Inflammatory macrophage (primary cell): ENCODE results near the gene CREB3L2.
"Not testable (repeated sequence)": the region's sequence is repeated elsewhere in the genome, so short reads cannot be mapped to it uniquely, and the experiment has no call there.

Source experiments
- DNase-seq, 2 donors: peaks; one replicate each; pipeline ENCODE4 v3.0.0-alpha.2; 2020 to 2022
- total RNA-seq, 18 experiments: gene quantifications; one replicate each; lab custom pipeline; 2026; ENCODE audit warnings: mixed read lengths in 6 of 18, inconsistent platforms in 2 of 18; lab: John Stamatoyannopoulos, UW

The CREB3L2 gene, protein sequence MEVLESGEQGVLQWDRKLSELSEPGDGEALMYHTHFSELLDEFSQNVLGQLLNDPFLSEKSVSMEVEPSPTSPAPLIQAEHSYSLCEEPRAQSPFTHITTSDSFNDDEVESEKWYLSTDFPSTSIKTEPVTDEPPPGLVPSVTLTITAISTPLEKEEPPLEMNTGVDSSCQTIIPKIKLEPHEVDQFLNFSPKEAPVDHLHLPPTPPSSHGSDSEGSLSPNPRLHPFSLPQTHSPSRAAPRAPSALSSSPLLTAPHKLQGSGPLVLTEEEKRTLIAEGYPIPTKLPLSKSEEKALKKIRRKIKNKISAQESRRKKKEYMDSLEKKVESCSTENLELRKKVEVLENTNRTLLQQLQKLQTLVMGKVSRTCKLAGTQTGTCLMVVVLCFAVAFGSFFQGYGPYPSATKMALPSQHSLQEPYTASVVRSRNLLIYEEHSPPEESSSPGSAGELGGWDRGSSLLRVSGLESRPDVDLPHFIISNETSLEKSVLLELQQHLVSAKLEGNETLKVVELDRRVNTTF
- total RNA-seq, result 15.7 to 184 (median 49.4) reads per million in 18 experiments

DNA sequence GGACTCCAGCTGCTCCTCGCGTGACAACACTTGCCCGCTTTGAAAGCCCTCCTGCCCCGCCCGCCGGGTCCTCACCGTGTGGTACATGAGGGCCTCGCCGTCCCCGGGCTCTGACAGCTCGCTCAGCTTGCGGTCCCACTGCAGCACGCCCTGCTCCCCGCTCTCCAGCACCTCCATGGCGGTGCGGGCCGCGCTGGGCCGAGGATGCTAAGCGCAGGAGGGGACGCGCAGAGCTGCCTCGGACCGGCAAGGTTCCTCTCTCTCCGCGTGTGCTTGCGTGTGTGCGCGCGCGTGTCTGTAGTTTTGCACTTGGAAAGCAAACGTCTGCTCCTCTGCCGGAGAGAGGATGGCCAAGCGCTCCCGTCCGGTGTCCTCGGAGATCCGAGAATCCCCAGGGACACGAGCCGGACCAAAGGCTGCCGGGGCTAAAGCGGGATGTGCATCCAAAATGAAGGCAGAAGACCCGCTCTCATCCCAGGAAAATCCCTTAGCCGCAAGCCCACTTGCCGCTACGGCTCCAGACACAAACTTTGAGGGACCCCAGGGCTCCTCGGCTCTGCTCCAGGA is at the start of gene CREB3L2:
CREB3L2 (minus strand) TSS at position 558 of the 567 bp plus-strand sequence; CDS start at position 177, 381 bp downstream.
- DNase-seq, result peak; percentile 38 to 49

DNA sequence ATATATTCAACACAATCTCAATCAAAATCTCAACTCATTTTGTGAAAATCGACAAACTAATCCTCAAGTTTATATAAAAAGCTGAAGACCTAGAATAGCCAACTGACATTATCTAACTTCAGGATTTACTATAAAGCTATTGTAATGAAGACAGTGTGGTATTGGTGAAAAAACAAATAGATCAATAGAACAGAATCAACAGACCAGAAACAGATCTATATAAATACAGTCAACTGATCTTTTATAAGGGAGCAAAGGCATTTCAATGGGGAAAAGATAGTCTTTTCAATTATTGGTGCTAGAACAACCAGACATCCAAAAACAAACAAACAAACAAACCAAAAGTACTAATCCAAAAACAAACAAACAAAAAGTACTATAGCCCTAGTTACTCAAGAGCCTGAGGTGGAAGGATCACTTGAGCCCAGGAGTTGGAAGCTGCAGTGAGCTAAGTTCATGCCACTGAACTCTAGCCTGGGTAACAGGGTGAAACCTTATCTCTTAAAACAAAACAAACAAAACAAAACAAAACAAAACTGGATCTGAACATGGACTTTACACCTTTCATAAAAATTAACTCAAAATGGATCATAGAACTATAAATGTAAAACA is 47.7 kb upstream of the CREB3L2 start:
- DNase-seq, result no peak

DNA sequence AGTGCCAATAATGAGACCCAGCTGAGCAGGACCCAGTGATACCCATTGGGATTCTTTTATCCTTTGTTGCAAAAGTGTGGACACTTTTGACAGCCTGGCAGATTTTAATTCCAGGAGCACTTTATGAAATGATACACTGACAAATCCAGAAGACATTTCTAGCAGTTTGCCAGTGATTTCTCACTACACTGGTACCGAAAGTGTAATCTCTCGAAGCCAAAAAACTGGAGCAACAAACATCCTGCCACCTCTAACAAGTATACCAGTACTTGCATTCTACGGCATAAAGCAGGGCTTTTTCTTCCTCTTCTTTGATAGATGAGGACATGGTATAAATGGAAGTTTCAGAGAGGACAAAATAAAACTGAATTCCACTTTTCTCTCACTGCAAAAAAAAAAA is 46.0 kb upstream of the CREB3L2 start:
- DNase-seq, result no peak

DNA sequence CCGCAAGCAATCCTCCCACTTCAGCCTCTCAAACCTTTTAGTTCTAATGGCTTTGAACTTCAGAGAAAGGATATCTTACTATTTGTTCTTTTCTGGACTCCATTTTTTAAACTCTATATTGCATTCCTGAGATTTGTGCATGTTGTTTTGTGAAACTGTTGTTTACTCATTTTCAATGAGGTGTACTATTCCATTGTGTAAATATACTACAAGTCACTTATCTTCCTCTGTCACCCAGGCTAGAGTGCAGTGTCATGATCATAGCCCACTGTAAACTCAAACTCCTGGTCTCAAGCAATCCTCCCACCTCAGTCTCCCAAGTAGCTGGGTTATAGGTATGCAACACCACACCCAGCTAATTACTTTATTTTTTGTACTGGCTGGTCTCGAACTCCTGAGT is 43.0 kb upstream of the CREB3L2 start:
- DNase-seq, result no peak

DNA sequence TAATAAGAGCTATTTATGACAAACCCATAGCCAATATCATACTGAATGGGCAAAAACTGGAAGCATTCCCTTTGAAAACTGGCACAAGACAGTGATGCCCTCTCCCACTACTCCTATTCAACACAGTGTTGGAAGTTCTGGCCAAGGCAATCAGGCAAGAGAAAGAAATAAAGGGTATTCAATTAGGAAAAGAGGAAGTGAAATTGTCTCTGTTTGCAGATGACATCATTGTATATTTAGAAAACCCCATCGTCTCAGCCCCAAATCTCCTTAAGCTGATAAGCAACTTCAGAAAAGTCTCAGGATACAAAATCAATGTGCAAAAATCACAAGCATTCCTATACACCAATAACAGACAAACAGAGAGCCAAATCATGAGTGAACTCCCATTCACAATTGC is 38.2 kb upstream of the CREB3L2 start:
- not testable (repeated sequence) for DNase-seq

DNA sequence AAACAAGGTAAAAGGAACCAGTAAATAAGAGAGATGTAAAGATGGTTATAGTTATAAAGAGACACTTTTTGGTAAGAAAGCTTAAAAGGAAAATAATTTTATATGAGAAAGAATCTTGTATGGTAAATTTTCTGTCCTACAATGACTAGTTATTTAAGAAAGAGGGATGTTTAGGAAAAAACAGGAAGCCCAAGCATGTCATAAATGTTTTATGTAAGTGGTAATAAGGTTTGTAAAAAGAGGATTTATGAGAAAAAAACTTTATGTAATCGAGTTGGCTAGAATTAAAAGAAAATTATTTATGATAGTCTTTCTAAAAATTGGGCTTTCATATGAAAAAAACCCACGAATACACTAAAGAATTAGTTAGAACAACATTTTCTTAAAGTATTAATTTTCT is 34.2 kb upstream of the CREB3L2 start:
- DNase-seq, result no peak

DNA sequence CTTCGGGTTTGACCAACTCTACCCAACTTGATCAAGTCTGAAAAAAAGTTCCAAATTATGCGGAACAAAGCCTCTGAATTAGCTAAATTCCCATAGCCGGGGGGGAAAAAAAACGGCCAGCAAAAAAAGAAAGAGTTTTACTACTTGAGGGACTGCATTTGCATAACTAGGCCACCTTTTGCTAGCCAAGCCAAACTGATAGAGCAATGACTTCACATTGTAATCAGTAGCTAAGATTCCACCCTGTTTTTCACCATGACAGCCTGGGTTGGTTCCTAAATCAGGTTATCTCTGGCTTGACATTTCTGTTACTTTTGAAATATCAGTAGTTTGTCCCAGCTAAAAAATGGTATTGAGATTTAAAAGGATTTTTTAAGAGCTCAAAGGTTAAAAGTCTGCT is 31.4 kb upstream of the CREB3L2 start:
- no peak for DNase-seq

DNA sequence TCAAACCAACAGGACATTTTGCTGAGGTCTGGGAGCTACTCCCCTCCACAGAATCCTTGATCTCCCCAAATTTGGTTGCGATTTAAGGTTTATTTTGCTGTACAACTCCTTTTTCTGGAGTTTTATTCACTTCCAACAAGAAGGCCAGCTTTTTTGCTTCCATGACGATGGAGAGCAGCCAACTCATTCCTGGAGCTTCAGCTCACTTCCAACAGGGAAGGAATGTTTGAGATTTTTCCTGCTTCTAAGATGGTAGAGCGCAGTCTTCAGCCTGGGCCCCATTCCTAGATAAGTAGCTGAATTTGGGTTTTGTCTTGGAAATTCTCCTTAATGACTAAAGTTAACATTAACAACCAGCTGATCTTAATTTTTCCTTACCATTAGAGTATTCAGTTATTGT is 30.9 kb upstream of the CREB3L2 start:
- no peak for DNase-seq

DNA sequence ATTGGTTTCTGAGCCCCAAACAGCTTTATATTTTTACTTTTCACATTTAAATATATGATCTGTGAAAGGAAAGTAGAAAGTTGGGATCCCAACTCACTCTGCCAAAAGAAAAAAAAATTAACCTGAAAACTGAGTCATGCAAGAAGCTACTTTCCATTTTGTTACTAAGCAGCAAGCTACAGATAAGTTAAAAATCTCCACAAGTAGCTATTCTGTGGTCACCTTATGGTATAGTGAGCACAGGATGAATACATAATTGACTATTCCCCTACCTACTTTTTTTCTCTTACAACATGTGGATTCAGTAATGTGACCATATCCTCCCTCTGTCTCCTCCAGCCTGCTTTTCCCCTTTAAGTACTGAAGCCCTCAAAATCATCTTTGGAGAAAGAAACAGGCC is 30.3 kb upstream of the CREB3L2 start:
- no peak for DNase-seq

DNA sequence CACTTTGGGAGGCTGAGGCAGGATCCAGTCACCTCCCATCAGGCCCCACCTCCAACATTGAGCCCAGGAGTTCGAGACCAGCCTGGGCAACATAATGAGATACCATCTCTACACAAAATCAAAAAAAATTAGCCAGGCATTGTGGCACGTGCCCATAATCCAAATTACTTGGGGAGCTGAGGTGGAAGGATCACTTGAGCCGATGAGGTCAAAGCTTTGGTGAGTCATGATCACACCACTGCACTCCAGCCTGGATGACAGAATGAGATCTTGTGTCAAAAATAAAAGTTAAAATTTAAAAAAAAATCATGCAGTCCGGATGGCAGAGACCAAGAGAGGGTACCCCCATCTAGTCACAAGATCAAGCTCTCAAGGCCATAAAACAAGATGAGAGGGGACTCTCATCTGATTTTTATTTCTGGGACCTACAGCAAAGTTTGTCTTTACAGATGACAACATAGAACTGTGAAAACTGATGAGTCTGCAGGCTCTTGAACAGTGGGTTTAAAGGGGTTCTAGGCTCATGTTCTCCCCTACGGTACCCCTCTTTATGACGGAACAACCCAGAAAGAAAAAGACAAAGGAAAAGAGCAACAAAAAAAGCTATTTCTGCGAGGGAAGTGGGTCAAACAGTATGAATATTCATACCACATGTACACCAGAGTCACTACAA is 28.9 kb upstream of the CREB3L2 start:
- peak; percentile 47 to 84 for DNase-seq

DNA sequence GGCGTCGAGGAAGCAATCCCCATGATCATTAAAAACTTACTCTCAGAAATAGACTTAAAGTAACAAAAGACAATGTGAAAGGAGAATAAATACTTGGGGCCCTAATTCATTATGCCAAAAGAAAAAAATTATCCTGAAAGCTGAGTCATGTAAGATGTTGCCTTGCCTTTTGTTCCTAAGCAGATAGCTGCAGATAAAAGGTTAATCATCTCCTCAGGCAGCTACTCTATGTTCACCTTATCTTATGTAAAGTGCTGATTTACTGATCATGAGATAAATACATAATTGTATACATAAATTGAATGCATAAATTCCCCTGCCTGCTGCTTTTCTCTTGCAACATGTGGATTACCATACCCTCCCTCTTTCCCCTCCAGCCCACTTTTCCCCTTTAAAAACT is 28.1 kb upstream of the CREB3L2 start:
- no peak for DNase-seq

DNA sequence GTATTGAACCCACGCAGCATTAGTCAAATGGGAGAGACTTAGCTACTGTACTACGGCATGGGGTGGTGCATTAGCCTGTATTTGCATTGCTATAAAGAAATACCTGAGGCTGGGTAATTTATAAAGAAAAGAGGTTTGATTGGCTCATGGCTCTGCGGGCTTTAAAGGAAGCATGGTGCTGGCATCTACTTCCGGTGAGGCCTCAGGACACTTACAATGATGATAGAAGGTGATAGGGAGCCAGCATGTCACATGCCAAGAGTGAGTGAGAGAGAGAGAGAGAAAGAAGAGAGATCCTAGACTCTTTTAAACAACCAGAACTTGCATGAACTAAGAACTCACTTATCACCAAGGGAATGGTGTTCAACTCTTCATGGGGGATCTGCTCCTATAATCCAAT is 27.2 kb upstream of the CREB3L2 start:
- DNase-seq, result no peak

DNA sequence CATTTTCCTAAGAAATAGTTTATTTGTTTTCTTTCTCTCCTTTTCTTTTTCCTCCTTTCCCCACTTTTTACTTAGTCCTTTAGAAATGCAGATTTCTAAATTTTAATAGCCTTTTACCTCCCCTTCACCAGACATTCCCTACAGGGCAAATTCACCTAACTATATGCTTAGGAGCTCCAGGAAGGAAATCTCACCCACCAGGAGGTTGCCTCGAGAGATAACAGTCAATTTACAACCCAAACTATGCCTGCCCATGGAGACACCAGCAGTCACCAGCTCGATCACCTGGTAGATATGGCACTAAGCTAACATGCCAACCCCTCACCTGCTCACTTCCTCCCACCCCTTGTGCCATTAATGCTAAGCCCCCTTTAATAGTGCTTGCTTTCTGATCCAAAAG is 25.2 kb upstream of the CREB3L2 start:
- DNase-seq, result no peak

DNA sequence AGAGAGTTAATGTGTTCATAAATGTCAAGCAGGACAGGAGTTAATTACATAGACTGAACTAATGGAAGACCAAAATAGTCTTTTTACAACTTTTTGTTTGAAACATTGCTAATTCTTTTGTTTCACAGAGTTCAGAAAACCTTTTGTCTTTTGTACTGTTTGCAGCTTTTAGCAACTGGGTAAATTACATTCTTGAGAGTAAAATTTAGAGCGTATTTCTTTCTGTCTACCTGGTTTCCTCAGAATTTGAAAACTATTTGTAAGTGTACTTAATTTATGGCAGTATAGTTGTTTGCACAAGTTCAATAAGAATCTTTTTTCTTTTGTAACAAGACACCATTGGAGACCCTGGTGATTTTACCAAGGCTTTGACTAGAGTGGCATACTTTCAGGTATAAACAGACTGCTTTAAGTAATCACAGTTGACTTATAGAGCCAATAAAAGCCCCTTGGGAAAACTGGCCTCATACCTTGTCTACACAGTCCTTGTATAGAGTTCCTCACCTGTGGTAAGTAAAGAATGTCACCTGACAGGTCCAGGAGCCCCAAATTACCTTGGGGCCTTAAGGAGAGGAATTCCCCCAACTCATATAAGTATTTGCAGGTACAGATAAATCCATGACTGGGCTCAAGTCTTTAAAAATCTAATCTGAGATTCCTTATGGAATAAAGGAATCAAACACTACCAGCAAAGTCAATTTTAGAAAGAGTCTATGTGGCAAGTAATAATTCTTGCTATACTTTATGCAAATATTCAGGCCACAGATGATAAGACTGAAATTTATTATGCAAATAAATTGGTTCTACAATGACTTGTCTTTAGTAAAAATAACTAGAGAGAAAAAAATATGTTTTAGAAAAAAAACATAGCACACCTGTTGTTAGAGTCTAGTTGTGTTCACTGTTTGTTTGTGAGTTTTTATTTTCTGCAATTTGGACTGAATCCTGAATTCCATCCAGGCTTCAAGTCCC is 23.6 kb upstream of the CREB3L2 start:
- DNase-seq, result no peak

DNA sequence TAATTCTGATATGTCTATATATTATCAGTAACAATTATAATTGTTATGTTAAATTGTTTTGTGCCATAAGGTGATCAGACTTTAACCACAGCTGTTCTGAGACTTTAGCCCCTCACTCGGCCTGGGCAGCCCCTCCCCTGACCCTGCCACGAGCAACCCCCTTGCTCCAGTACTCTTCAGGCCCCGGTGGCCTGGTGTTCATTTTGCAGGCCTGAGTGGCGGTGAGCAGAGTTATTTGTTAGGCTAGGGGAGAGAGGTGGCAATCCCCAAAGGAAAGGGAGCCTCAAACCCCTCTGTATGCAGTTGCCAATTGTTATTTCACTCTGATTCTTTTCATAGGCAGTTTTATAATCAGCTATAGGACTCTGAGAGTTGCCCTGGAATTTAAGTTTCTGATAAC is 22.9 kb upstream of the CREB3L2 start:
- DNase-seq, result no peak

DNA sequence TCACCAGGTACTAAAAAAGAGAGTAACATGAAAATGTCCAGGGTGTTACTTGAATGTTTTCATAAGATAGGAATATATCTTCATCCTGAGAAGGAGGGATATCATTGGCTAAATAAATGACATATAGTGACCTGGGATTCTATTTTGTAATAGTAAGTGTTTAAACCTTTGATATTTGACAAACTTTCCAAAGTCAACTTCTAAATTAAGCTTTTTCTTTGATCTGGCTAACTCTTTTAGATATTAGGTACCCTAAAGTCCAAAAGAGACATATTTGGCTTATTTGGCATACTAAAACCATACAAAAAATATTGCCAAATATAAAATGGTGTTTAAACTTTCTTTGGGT is 22.4 kb upstream of the CREB3L2 start:
- no peak for DNase-seq

DNA sequence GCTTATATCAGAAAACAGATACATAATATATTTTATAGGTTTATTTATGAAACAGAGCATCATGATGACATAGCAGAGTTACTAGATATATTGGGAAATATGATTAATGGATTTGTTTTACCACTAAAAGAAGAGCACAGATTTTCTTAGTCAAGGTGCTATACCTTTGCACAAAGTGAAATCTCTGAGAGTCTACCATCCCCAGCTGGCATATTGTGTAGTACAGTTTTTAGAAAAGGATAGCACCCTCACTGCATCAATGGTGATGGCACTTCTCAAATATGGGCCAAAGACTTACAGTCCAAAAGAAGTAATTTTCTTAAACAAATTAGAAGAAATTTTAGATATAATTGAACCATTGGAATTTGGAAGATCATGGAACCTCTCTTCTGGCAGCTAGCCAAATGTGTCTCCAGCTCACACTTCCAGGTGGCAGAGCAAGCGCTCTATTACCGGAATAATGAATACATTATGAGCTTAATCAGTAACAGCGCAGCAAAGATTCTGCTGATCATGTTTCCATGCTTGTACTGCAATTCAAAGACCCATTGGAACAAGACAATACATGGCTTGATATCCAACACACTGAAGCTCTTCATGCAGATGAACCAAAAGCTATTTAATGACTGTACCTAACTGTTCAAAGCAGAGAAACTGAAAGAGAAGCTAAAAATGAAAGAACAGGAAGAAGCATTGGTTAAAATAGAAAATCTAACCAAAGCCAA is 21.9 kb upstream of the CREB3L2 start:
- DNase-seq, result no peak

DNA sequence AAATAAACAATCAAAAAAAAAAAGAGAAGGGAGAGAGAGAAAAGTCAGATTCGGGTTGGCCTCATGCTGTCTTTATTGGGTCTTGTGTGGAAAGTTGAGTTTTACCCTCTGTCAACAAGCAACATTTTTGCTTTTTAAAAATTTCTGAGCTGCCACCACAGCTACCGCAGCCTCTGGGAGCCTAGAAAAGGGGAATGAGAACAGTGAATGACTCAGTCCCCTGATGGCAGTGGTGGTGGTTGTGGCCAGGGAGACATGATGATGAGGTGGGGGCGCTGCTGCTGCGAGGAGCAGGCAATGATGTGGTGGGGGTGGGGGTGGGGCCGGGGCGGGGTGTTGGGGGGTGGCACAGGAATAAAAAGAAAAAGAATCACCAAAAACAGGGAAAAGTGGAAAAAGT is 20.0 kb upstream of the CREB3L2 start:
- DNase-seq, result peak; percentile 10 to 41

DNA sequence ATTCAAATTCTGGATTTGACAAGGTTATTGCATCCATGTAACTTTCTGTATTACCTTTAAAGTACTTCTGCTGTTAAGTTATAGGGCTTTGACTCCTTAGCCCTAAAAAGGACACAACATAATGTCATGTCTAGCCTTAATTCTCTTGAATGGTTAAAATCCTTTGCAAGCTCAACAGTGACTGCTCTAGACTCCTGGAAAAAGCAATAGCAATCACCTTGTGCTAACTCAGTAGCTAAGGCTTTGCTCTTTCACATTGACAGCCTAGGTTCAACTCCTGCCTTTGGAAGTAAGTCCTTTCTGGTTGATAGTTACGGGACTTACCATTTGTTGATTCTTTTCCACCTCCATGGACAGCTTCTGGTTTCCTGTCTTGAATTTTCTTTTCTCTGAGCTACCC is 16.1 kb upstream of the CREB3L2 start:
- no peak for DNase-seq

DNA sequence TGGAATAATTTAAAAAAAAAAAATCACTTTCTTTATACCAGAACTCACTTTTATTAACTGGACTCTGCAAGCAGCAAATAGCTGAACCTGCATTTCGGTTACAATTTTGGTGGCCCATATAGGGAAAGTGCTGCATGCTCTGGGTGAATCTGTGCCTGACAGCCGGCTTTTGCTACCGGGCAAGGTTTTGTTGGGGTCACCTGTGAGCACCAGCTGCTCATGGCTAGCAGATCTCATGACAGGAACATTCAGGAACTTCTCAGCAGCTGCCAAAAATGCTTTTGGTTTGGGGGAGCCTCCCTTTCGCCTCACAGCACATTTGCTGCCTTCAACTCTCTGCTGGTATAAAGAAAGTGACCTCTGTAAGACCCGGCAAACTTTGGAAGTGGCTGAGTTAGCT is 13.2 kb upstream of the CREB3L2 start:
- DNase-seq, result no peak

DNA sequence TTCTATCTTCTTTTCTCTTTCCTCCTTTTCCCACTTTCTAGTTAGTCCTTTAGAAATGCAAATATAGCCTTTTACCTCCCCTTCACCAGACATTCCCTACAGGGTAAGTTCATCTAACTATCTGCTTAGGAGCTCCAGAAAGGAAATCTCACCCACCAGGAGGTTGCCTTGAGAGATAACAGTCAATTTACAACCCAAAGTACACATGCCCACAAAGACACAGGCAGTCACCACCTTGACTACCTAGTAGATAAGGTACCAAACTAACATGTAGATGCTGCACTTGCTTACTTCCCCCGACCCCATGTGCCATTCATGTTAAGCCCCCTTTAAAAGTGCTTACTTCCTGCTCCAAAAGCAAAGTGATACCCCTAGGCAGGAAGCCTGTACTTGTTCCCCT is 12.8 kb upstream of the CREB3L2 start:
- DNase-seq, result no peak
